Stimulated activated CD8-positive, alpha-beta memory T cell treated with anti-CD3 and anti-CD28 coated beads, Interleukin-7, amount 100 ng/mL, for 4 hours (primary cell): Measurements from ENCODE around the gene DRC7.
A peak's percentile ranks its signal among the peaks of the same experiment; 100 is the strongest.

ENCODE experiments used
- DNase-seq, 2 donors: peaks; one replicate each; pipeline ENCODE4 v3.0.0-alpha.2; 2020; ENCODE audit warnings: low read depth in 2 of 2

DRC7 gene

GRCh38 chr16:57694725-57695679 lies at the start of gene DRC7:
Gene DRC7 (plus strand): TSS chr16:57694806. CDS start chr16:57697950, 3,144 bp downstream.
- no peak for DNase-seq

- no peak for DNase-seq
Measured at GRCh38 chr16:57645169-57645568, 49.4 kb upstream of the DRC7 start.

- no peak for DNase-seq
Measured at GRCh38 chr16:57645691-57646387, 48.8 kb upstream of the DRC7 start.

- DNase-seq: peak in 1 of 2 donors; percentile 29
Measured at GRCh38 chr16:57646388-57647039, 48.1 kb upstream of the DRC7 start.

- no peak for DNase-seq
Measured at GRCh38 chr16:57647136-57647875, 47.3 kb upstream of the DRC7 start.

GRCh38 chr16:57648125-57648524 lies 46.5 kb upstream of the DRC7 start:
- DNase-seq: no peak

- peak; percentile 68 to 72 for DNase-seq
Measured at GRCh38 chr16:57648581-57649442, 45.8 kb upstream of the DRC7 start.

GRCh38 chr16:57649443-57649751 lies 45.2 kb upstream of the DRC7 start:
- DNase-seq: no peak

GRCh38 chr16:57649846-57650245 lies 44.8 kb upstream of the DRC7 start:
- DNase-seq: no peak

GRCh38 chr16:57651344-57652333 lies 43.0 kb upstream of the DRC7 start:
- DNase-seq: no peak

GRCh38 chr16:57652695-57653471 lies 41.7 kb upstream of the DRC7 start:
- DNase-seq: no peak

- DNase-seq: no peak
Measured at GRCh38 chr16:57653936-57654335, 40.7 kb upstream of the DRC7 start.

GRCh38 chr16:57656342-57656955 lies 38.2 kb upstream of the DRC7 start:
- DNase-seq: no peak

- DNase-seq: no peak
Measured at GRCh38 chr16:57657228-57657627, 37.4 kb upstream of the DRC7 start.

GRCh38 chr16:57658130-57658877 lies 36.3 kb upstream of the DRC7 start:
- DNase-seq: no peak

- DNase-seq: no peak
Measured at GRCh38 chr16:57658878-57659674, 35.5 kb upstream of the DRC7 start.
